Measurements from ENCODE around the gene PTTG1IP. TPM values are rescaled to one million over a fixed set of nuclear protein-coding genes. Genes with fewer than 3 reads are reported as not detected.

PTTG1IP gene
- total RNA-seq, 1 experiment from 2014 or later, result 96.0 TPM

- Mint-ChIP-seq H3K27me3 (ENCODE audit: low read depth) (no peaks in the 10 kb centered on the region), H3K9me3 (no peaks in the 10 kb centered on the region), H3K4me1 (no peaks in the 10 kb centered on the region), H3K27ac (no peak overlapping the region), H3K36me3 (no peaks in the 10 kb centered on the region), H3K4me3 (no peak overlapping the region)
- POLR2A ChIA-PET, result no interaction called here
- ATAC-seq (no peak), DNase-seq (ENCODE audit: low spot score) (no peak)
- CTCF ChIA-PET, result interaction anchor here (0.7 to 4.0 kb wide), 6 partner anchors 14 to 235 kb away, joined by 3 to 25 read pairs (median 4); no protein-coding TSS in a partner anchor
- no peak for TF ChIP-seq OVOL2 (CRISPR knock-in tag; IDR thresholded peaks at IDR 0.05; ENCODE audit: borderline replicate concordance)
- no peak for TF ChIP-seq NR1H2 (CRISPR knock-in tag; IDR thresholded peaks at IDR 0.05)
- no peak for TF ChIP-seq GTF2I (CRISPR knock-in tag; conservative IDR thresholded peaks at IDR 0.05)
- no peak for TF ChIP-seq ZNF281 (CRISPR knock-in tag; IDR thresholded peaks at IDR 0.05)
- TF ChIP-seq E2F4 (CRISPR knock-in tag; IDR thresholded peaks at IDR 0.05; ENCODE audit: borderline replicate concordance, low read depth), result no peak
- TF ChIP-seq GRHL2 (CRISPR knock-in tag; IDR thresholded peaks at IDR 0.05; ENCODE audit: insufficient replicate concordance, severe bottlenecking), result no peak
- no peak for TF ChIP-seq ZNF263 (CRISPR knock-in tag; IDR thresholded peaks at IDR 0.05; ENCODE audit: low read depth)
- no peak for TF ChIP-seq CREB1 (CRISPR knock-in tag; IDR thresholded peaks at IDR 0.05)
- no peak for TF ChIP-seq MYBL2 (CRISPR knock-in tag; IDR thresholded peaks at IDR 0.05)
- no peak for TF ChIP-seq ESRRA (CRISPR knock-in tag; IDR thresholded peaks at IDR 0.05; ENCODE audit: borderline replicate concordance)
- TF ChIP-seq MAX (CRISPR knock-in tag; IDR thresholded peaks at IDR 0.05), result no peak
- no peak for TF ChIP-seq PRRX2 (CRISPR knock-in tag; IDR thresholded peaks at IDR 0.05)
- no peak for TF ChIP-seq AR (CRISPR knock-in tag; IDR thresholded peaks at IDR 0.05)
- TF ChIP-seq CTCF (IDR thresholded peaks at IDR 0.05), result no peak
- TF ChIP-seq CDX4 (CRISPR knock-in tag; IDR thresholded peaks at IDR 0.05; ENCODE audit: borderline replicate concordance), result no peak
- no peak for TF ChIP-seq ZNF317 (CRISPR knock-in tag; IDR thresholded peaks at IDR 0.05; ENCODE audit: borderline replicate concordance, low read depth)
- TF ChIP-seq ZBTB43 (CRISPR knock-in tag; IDR thresholded peaks at IDR 0.05), result no peak
- no peak for TF ChIP-seq ZNF138 (CRISPR knock-in tag; conservative IDR thresholded peaks at IDR 0.05)
Observed at GRCh38 chr21:44893278-44893556, 19.7 kb upstream of the PTTG1IP start.
